GM13977 (cell line): Measurements from ENCODE around the gene C10orf105.

ENCODE experiments used
- DNase-seq: peaks from one replicate; pipeline ENCODE4 v3.0.0; 2012; ENCODE audit warnings: low spot score
- in situ Hi-C: fragments of 300-500 bp; cut with MboI; formaldehyde crosslinking; loops from one replicate; pipeline ENCODE4 v1.12.0; 2022; ENCODE audit warnings: low sequenced_read_pairs, low pct_unique_long_range_greater_than_20kb, mixed read lengths, inconsistent platforms; ENCODE audit not compliant: unreplicated experiment
- TF ChIP-seq, protein P1 (sequence below): IDR thresholded peaks from 2 replicates; pipeline ENCODE4 v1.5.1; 2012; ENCODE audit warnings: mild to moderate bottlenecking, control low read depth; ENCODE audit not compliant: insufficient read depth; ENCODE audit errors: extremely low read depth, missing control alignments

Gene C10orf105

DNA sequence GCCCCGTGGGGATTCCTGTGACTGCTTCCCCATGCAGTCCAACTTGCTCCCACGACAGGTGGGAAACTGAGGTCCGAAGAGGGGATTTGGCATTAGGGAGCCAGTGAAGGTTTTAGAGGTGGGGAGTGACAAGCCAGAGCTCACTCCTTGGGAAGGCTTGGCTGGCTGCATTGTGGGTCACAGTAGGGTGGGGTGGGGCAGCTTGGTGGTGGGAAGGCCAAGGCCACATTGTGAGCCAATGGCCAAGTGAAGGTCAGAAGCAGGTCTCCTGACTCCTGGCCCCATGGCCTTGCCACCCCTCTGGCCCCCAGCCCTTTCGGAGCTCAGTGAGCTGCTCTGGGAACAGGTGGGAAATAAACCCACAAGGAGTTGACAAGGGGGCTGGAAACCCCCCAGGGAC, 2.5 kb downstream of the C10orf105 start:
- in situ Hi-C loops, result loop anchor here (10.0 kb wide), 1 partner anchor 402 kb away; the partner anchor contains the start of gene SLC29A3
- DNase-seq, result no peak
- TF ChIP-seq, protein P1, sequence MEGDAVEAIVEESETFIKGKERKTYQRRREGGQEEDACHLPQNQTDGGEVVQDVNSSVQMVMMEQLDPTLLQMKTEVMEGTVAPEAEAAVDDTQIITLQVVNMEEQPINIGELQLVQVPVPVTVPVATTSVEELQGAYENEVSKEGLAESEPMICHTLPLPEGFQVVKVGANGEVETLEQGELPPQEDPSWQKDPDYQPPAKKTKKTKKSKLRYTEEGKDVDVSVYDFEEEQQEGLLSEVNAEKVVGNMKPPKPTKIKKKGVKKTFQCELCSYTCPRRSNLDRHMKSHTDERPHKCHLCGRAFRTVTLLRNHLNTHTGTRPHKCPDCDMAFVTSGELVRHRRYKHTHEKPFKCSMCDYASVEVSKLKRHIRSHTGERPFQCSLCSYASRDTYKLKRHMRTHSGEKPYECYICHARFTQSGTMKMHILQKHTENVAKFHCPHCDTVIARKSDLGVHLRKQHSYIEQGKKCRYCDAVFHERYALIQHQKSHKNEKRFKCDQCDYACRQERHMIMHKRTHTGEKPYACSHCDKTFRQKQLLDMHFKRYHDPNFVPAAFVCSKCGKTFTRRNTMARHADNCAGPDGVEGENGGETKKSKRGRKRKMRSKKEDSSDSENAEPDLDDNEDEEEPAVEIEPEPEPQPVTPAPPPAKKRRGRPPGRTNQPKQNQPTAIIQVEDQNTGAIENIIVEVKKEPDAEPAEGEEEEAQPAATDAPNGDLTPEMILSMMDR, result no peak

DNA sequence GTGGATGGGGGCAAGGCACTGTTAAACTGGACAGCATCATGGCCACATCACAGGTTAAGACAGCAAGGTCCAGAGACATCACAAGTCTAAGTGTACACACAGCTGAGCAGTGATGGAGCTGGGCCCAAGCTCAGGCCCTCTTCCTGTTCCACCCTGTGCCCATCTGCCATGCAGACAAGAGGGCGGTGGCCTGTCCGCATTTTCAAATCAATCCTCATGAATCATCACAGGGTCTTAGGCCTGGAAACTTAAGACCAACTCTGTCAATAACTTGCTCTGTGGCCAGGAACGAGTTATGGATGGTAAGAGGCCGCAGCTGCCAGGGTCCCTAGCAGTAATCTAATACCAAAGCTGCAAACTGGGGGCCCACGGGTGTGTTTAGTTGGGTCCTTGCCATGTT, 3.2 kb downstream of the C10orf105 start:
- in situ Hi-C loops, result loop anchor here (10.0 kb wide), 1 partner anchor 402 kb away; the partner anchor contains the start of gene SLC29A3
- TF ChIP-seq, protein P1, result no peak
- no peak for DNase-seq

GRCh38 chr10:71715860-71716259, 3.7 kb downstream of the C10orf105 start:
- DNase-seq, result no peak
- in situ Hi-C loops, result loop anchor here (10.0 kb wide), 1 partner anchor 401 kb away; the partner anchor contains the start of gene SLC29A3
- TF ChIP-seq, protein P1, result no peak

GRCh38 chr10:71715026-71715425, 4.6 kb downstream of the C10orf105 start:
- in situ Hi-C loops, result loop anchor here (10.0 kb wide), 1 partner anchor 400 kb away; the partner anchor contains the start of gene SLC29A3
- TF ChIP-seq, protein P1, result no peak

DNA sequence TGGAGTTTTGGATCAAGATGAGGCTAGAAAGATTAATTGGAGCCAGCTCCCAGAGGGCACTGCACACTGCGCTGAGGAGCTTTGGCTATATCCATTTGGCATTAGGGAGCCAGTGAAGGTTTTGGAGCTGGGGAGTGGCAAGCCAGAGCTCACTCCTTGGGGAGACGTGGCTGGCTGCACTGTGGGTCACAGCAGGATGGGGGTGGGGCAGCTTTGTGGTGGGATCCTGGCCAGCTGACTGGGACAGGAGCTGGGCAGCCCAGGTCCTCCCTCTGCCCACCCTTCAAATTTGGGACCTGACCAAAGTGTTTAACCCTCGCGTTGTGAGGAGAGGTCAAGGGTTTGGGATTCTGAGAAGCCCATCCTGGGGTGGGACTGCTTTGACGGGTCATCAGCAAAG, 5.0 kb downstream of the C10orf105 start:
- TF ChIP-seq, protein P1, result no peak
- DNase-seq, result no peak
- in situ Hi-C loops, result loop anchor here (10.0 kb wide), 1 partner anchor 400 kb away; the partner anchor contains the start of gene SLC29A3

More at GRCh38 chr10:71715026-71715425, 4.6 kb downstream of the C10orf105 start:
- no peak for DNase-seq

DNA sequence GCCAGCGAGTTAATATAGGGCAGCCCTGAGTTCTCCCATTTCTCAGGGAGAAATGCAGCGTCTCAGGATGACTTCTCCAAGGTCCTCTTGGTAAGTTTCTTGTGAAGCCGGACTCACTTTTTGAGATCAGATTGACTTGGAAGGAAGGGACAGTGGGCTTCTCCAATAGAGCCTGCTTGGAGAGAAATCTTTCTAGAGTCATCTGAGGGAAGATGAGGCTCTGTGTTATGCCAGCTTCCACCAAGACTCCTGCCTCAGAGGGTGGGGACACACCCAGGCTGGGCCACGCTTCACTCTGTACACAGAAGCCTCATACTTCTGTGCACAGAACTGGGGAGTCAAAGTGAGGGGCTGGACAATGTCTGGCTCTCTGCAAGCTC, 5.6 kb downstream of the C10orf105 start:
- in situ Hi-C loops, result loop anchor here (10.0 kb wide), 1 partner anchor 399 kb away; the partner anchor contains the start of gene SLC29A3
- TF ChIP-seq, protein P1, result no peak
- DNase-seq, result no peak
